ENCODE results near the gene CAMK2N1.
A peak's percentile ranks its signal among the peaks of the same experiment; 100 is the strongest.

CAMK2N1 gene

GRCh38 chr1:20486457-20487235 is 636 bp upstream of the CAMK2N1 start:
- peaks cover 25% of the 10 kb centered on the region for H3K4me1 ChIP-seq (ENCODE audit: control insufficient read depth, insufficient read depth, low read length)
- H3K27ac ChIP-seq (ENCODE audit: low read length) = peak overlapping the region; percentile 94
- H3K27me3 ChIP-seq (ENCODE audit: control insufficient read depth in 1 of 2, insufficient read depth in 2 of 2, low read length in 2 of 2) = no peaks in the 10 kb centered on the region
- peak overlapping the region; percentile 89 to 97 for H3K9ac ChIP-seq (ENCODE audit: low read length in 2 of 2)
- no peaks in the 10 kb centered on the region for H3K36me3 ChIP-seq (ENCODE audit: control insufficient read depth in 2 of 2, insufficient read depth in 2 of 2, low read length in 2 of 2)
- H3K4me3 ChIP-seq (ENCODE audit: low read length in 2 of 2) = peak overlapping the region; percentile 61 to 85
- H3K9me3 ChIP-seq (ENCODE audit: control insufficient read depth in 2 of 2, low read length in 2 of 2) = no peaks in the 10 kb centered on the region

- Histone ChIP-seq H3K27ac (ENCODE audit: low read length) (peak overlapping the region; percentile 24), H3K9me3 (ENCODE audit: control insufficient read depth in 2 of 2, low read length in 2 of 2) (no peaks in the 10 kb centered on the region), H3K4me3 (ENCODE audit: low read length in 2 of 2) (peak overlapping the region; percentile 71 to 85), H3K4me1 (ENCODE audit: control insufficient read depth, insufficient read depth, low read length) (peaks cover 27% of the 10 kb centered on the region), H3K36me3 (ENCODE audit: control insufficient read depth in 2 of 2, insufficient read depth in 2 of 2, low read length in 2 of 2) (no peaks in the 10 kb centered on the region), H3K27me3 (ENCODE audit: control insufficient read depth in 1 of 2, insufficient read depth in 2 of 2, low read length in 2 of 2) (no peaks in the 10 kb centered on the region), H3K9ac (ENCODE audit: low read length in 2 of 2) (peak overlapping the region; percentile 52 to 64)
Measured at GRCh38 chr1:20484519-20485462, 1.2 kb downstream of the CAMK2N1 start.

- Histone ChIP-seq H3K36me3 (ENCODE audit: control insufficient read depth in 2 of 2, insufficient read depth in 2 of 2, low read length in 2 of 2) (no peaks in the 10 kb centered on the region), H3K27ac (ENCODE audit: low read length) (no peak overlapping the region), H3K9ac (ENCODE audit: low read length in 2 of 2) (peak overlapping the region; percentile 52 to 64), H3K4me1 (ENCODE audit: control insufficient read depth, insufficient read depth, low read length) (peaks cover 27% of the 10 kb centered on the region), H3K9me3 (ENCODE audit: control insufficient read depth in 2 of 2, low read length in 2 of 2) (no peaks in the 10 kb centered on the region), H3K4me3 (ENCODE audit: low read length in 2 of 2) (peak overlapping the region; percentile 71 to 85), H3K27me3 (ENCODE audit: control insufficient read depth in 1 of 2, insufficient read depth in 2 of 2, low read length in 2 of 2) (no peaks in the 10 kb centered on the region)
Measured at GRCh38 chr1:20483833-20484518, 2.0 kb downstream of the CAMK2N1 start.

- Histone ChIP-seq H3K27me3 (ENCODE audit: control insufficient read depth in 1 of 2, insufficient read depth in 2 of 2, low read length in 2 of 2) (no peaks in the 10 kb centered on the region), H3K4me1 (ENCODE audit: control insufficient read depth, insufficient read depth, low read length) (peaks cover 27% of the 10 kb centered on the region), H3K27ac (ENCODE audit: low read length) (no peak overlapping the region)
Measured at GRCh38 chr1:20483098-20483832, 2.7 kb downstream of the CAMK2N1 start.

GRCh38 chr1:20481643-20482498 is 4.1 kb downstream of the CAMK2N1 start:
- Histone ChIP-seq H3K9ac (ENCODE audit: low read length in 2 of 2) (no peak overlapping the region), H3K4me1 (ENCODE audit: control insufficient read depth, insufficient read depth, low read length) (peaks cover 30% of the 10 kb centered on the region), H3K36me3 (ENCODE audit: control insufficient read depth in 2 of 2, insufficient read depth in 2 of 2, low read length in 2 of 2) (no peaks in the 10 kb centered on the region), H3K4me3 (ENCODE audit: low read length in 2 of 2) (no peak overlapping the region), H3K27ac (ENCODE audit: low read length) (no peak overlapping the region), H3K27me3 (ENCODE audit: control insufficient read depth in 1 of 2, insufficient read depth in 2 of 2, low read length in 2 of 2) (peaks cover under 1 to 5% of the 10 kb centered on the region in 2 donors), H3K9me3 (ENCODE audit: control insufficient read depth in 2 of 2, low read length in 2 of 2) (no peaks in the 10 kb centered on the region)

More at GRCh38 chr1:20483098-20483832, 2.7 kb downstream of the CAMK2N1 start:
- Histone ChIP-seq H3K9ac (ENCODE audit: low read length in 2 of 2) (peak overlapping the region; percentile 29 to 52), H3K9me3 (ENCODE audit: control insufficient read depth in 2 of 2, low read length in 2 of 2) (no peaks in the 10 kb centered on the region), H3K36me3 (ENCODE audit: control insufficient read depth in 2 of 2, insufficient read depth in 2 of 2, low read length in 2 of 2) (no peaks in the 10 kb centered on the region), H3K4me3 (ENCODE audit: low read length in 2 of 2) (peak overlapping the region; percentile 71 to 85)

GRCh38 chr1:20480951-20481617 is 4.9 kb downstream of the CAMK2N1 start:
- Histone ChIP-seq H3K27me3 (ENCODE audit: control insufficient read depth in 1 of 2, insufficient read depth in 2 of 2, low read length in 2 of 2) (peaks cover 8 to 13% of the 10 kb centered on the region in 2 donors), H3K4me3 (ENCODE audit: low read length in 2 of 2) (no peak overlapping the region), H3K9ac (ENCODE audit: low read length in 2 of 2) (no peak overlapping the region), H3K9me3 (ENCODE audit: control insufficient read depth in 2 of 2, low read length in 2 of 2) (no peaks in the 10 kb centered on the region), H3K27ac (ENCODE audit: low read length) (no peak overlapping the region), H3K36me3 (ENCODE audit: control insufficient read depth in 2 of 2, insufficient read depth in 2 of 2, low read length in 2 of 2) (no peaks in the 10 kb centered on the region), H3K4me1 (ENCODE audit: control insufficient read depth, insufficient read depth, low read length) (peaks cover 30% of the 10 kb centered on the region)

- Histone ChIP-seq H3K4me3 (ENCODE audit: low read length in 2 of 2) (no peak overlapping the region), H3K9ac (ENCODE audit: low read length in 2 of 2) (no peak overlapping the region)
Measured at GRCh38 chr1:20480243-20480944, 5.6 kb downstream of the CAMK2N1 start.

GRCh38 chr1:20479840-20480239 is 6.2 kb downstream of the CAMK2N1 start:
- H3K9ac ChIP-seq (ENCODE audit: low read length in 2 of 2) = no peak overlapping the region

More at GRCh38 chr1:20480243-20480944, 5.6 kb downstream of the CAMK2N1 start:
- H3K4me1 ChIP-seq (ENCODE audit: control insufficient read depth, insufficient read depth, low read length) = peaks cover 28% of the 10 kb centered on the region
- no peaks in the 10 kb centered on the region for H3K9me3 ChIP-seq (ENCODE audit: control insufficient read depth in 2 of 2, low read length in 2 of 2)
- peaks cover 12 to 14% of the 10 kb centered on the region in 2 donors for H3K27me3 ChIP-seq (ENCODE audit: control insufficient read depth in 1 of 2, insufficient read depth in 2 of 2, low read length in 2 of 2)
- no peaks in the 10 kb centered on the region for H3K36me3 ChIP-seq (ENCODE audit: control insufficient read depth in 2 of 2, insufficient read depth in 2 of 2, low read length in 2 of 2)
- H3K27ac ChIP-seq (ENCODE audit: low read length) = no peak overlapping the region

More at GRCh38 chr1:20479840-20480239, 6.2 kb downstream of the CAMK2N1 start:
- Histone ChIP-seq H3K9me3 (ENCODE audit: control insufficient read depth in 2 of 2, low read length in 2 of 2) (no peaks in the 10 kb centered on the region), H3K4me1 (ENCODE audit: control insufficient read depth, insufficient read depth, low read length) (peaks cover 26% of the 10 kb centered on the region), H3K27me3 (ENCODE audit: control insufficient read depth in 1 of 2, insufficient read depth in 2 of 2, low read length in 2 of 2) (peaks cover 16 to 18% of the 10 kb centered on the region in 2 donors), H3K4me3 (ENCODE audit: low read length in 2 of 2) (no peak overlapping the region), H3K27ac (ENCODE audit: low read length) (no peak overlapping the region), H3K36me3 (ENCODE audit: control insufficient read depth in 2 of 2, insufficient read depth in 2 of 2, low read length in 2 of 2) (no peaks in the 10 kb centered on the region)

Data from stomach smooth muscle (tissue), 2 donors.